ENCODE measurements around the gene ELFN2.

DNA sequence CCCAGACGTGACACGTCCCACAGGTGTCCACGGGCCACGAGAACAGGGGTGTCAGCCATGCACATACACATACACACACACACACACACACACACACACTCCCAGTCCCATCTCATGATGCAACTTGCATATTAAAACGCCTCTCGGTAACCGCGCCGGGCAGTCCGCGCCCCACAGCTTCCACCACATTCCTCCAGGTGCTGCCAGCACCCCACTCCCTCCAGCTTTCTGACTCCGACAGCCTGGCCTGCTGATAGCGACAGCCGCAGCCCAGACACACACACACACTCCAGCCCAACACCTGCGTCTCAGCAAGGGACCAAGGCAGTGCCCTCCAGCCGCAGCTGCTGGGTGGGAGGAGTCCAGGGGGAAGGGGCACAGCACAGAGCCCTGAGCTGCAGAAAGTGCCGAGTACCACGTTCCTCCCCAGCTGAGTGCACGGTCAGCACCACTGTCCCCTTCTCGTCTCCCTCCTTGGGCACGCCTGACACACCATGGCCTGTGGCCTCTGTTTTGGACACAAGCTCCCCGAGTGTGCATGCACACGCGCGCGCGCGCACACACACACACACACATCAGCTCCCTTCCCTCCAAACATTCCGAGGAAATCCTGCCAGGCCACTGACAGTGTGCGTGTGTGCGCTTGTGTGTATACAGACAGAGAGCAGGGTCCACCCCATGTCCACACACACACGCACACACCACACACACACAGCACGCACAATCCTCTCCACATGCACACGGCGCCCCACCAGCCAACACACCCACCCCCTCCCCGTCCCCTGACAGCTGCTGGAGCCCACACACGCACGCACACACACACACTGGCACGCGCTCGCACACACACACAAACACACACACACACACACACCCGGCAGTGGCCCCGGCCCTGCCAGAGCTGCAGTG lies 1.2 kb downstream of the ELFN2 start:
- TF ChIP-seq EP300 (IDR thresholded peaks at IDR 0.05): no peak
- no peak for TF ChIP-seq POLR2A (IDR thresholded peaks at IDR 0.05)
- TF ChIP-seq, protein P1, sequence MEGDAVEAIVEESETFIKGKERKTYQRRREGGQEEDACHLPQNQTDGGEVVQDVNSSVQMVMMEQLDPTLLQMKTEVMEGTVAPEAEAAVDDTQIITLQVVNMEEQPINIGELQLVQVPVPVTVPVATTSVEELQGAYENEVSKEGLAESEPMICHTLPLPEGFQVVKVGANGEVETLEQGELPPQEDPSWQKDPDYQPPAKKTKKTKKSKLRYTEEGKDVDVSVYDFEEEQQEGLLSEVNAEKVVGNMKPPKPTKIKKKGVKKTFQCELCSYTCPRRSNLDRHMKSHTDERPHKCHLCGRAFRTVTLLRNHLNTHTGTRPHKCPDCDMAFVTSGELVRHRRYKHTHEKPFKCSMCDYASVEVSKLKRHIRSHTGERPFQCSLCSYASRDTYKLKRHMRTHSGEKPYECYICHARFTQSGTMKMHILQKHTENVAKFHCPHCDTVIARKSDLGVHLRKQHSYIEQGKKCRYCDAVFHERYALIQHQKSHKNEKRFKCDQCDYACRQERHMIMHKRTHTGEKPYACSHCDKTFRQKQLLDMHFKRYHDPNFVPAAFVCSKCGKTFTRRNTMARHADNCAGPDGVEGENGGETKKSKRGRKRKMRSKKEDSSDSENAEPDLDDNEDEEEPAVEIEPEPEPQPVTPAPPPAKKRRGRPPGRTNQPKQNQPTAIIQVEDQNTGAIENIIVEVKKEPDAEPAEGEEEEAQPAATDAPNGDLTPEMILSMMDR (IDR thresholded peaks at IDR 0.05): no peak
